HG02610 (cell line): Measurements from ENCODE around the gene PTPRJ.
"Not testable (repeated sequence)": the region's sequence is repeated elsewhere in the genome, so short reads cannot be mapped to it uniquely, and the experiment has no call there.

ENCODE experiments used
- ATAC-seq: cut with Tn5 transposase; IDR thresholded peaks from one replicate; pipeline ENCODE4 v1.9.1; 2021; ENCODE audit warnings: mild to moderate bottlenecking, moderate library complexity; ENCODE audit not compliant: unreplicated experiment

PTPRJ gene

GRCh38 chr11:48107188-48107704, 126.9 kb downstream of the PTPRJ start:
- peak; percentile 94 for ATAC-seq

- ATAC-seq, result no peak
Measured at GRCh38 chr11:48108231-48109045, 128.1 kb downstream of the PTPRJ start.

- no peak for ATAC-seq
Measured at GRCh38 chr11:48109046-48109666, 128.8 kb downstream of the PTPRJ start.

GRCh38 chr11:48110509-48110766, 130.1 kb downstream of the PTPRJ start:
- no peak for ATAC-seq

- ATAC-seq, result no peak
Measured at GRCh38 chr11:48111891-48112290, 131.5 kb downstream of the PTPRJ start.

- ATAC-seq, result no peak
Measured at GRCh38 chr11:48114740-48115139, 134.4 kb downstream of the PTPRJ start.

- no peak for ATAC-seq
Measured at GRCh38 chr11:48116437-48117228, 136.3 kb downstream of the PTPRJ start.

GRCh38 chr11:48122246-48122645, 141.9 kb downstream of the PTPRJ start:
- no peak for ATAC-seq

GRCh38 chr11:48122656-48123055, 142.3 kb downstream of the PTPRJ start:
- ATAC-seq, result no peak

- ATAC-seq, result no peak
Measured at GRCh38 chr11:48123254-48123875, 143.0 kb downstream of the PTPRJ start.

GRCh38 chr11:48123934-48124755, 143.8 kb downstream of the PTPRJ start:
- no peak for ATAC-seq

GRCh38 chr11:48124880-48125279, 144.5 kb downstream of the PTPRJ start:
- no peak for ATAC-seq

GRCh38 chr11:48125866-48126265, 145.5 kb downstream of the PTPRJ start:
- ATAC-seq, result no peak

- no peak for ATAC-seq
Measured at GRCh38 chr11:48127521-48128183, 147.3 kb downstream of the PTPRJ start.

- ATAC-seq, result no peak
Measured at GRCh38 chr11:48129697-48130395, 149.5 kb downstream of the PTPRJ start.

GRCh38 chr11:48134221-48134922, 154.0 kb downstream of the PTPRJ start:
- no peak for ATAC-seq

- ATAC-seq, result no peak
Measured at GRCh38 chr11:48138222-48138621, 157.9 kb downstream of the PTPRJ start.

GRCh38 chr11:48139896-48140295, 159.5 kb downstream of the PTPRJ start:
- not testable (repeated sequence) for ATAC-seq
